Lower lobe of right lung (tissue), 2 donors: ENCODE measurements around the gene C17orf114.

Experiments
- ATAC-seq, 2 donors: fragments of 200-7000 bp; cut with Tn5 transposase; one replicate each; pipeline ENCODE4 v1.9.1; 2020 to 2022; ENCODE audit warnings: mild to moderate bottlenecking in 2 of 2, moderate library complexity in 2 of 2
- DNase-seq: peaks from one replicate; pipeline ENCODE4 v3.0.0-alpha.2; 2020
- H3K27ac ChIP-seq: fragments of 200-600 bp; one replicate; pipeline ENCODE4 v1.8.0; 2022
- H3K27me3 ChIP-seq: fragments of 200-600 bp; one replicate; pipeline ENCODE4 v1.8.0; 2022; ENCODE audit warnings: low read depth
- H3K36me3 ChIP-seq: fragments of 200-600 bp; one replicate; pipeline ENCODE4 v1.8.0; 2022; ENCODE audit warnings: mild to moderate bottlenecking
- H3K4me1 ChIP-seq: fragments of 200-600 bp; one replicate; pipeline ENCODE4 v1.8.0; 2022
- H3K4me3 ChIP-seq: fragments of 200-600 bp; one replicate; pipeline ENCODE4 v1.8.0; 2022; ENCODE audit warnings: mild to moderate bottlenecking
- H3K9me3 ChIP-seq: fragments of 200-600 bp; one replicate; pipeline ENCODE4 v1.8.0; 2022
- CTCF ChIP-seq: fragments of 200-600 bp; IDR thresholded peaks from one replicate; pipeline ENCODE4 v1.8.0; 2022; ENCODE audit warnings: antibody characterized with exemption, mild to moderate bottlenecking
- intact Hi-C: fragments of 100-400 bp; cut with DNase I; formaldehyde crosslinking; loops from one replicate; pipeline ENCODE4 v1.11.0; 2022
- donor health status: DM: no; HTN: yes; CAD: no; lungs with severe emphysema.

The C17orf114 gene

GRCh38 chr17:4811471-4811870 is 9.3 kb upstream of the C17orf114 start:
- intact Hi-C loops, result no loop called here
- H3K9me3 ChIP-seq, result no peaks in the 10 kb centered on the region
- TF ChIP-seq CTCF, result no peak
- no peak overlapping the region for H3K4me3 ChIP-seq
- H3K27me3 ChIP-seq, result no peaks in the 10 kb centered on the region
- DNase-seq (no peak), ATAC-seq (no peak)
- peaks cover 50% of the 10 kb centered on the region for H3K36me3 ChIP-seq
- no peak overlapping the region for H3K27ac ChIP-seq
- H3K4me1 ChIP-seq, result peaks cover 11% of the 10 kb centered on the region

GRCh38 chr17:4810696-4811290 is 8.7 kb upstream of the C17orf114 start:
- DNase-seq (no peak), ATAC-seq (no peak)
- TF ChIP-seq CTCF, result no peak
- no peaks in the 10 kb centered on the region for H3K27me3 ChIP-seq
- peaks cover 18% of the 10 kb centered on the region for H3K4me1 ChIP-seq
- no peaks in the 10 kb centered on the region for H3K9me3 ChIP-seq
- no peak overlapping the region for H3K4me3 ChIP-seq
- no peak overlapping the region for H3K27ac ChIP-seq
- intact Hi-C loops, result no loop called here
- peaks cover 44% of the 10 kb centered on the region for H3K36me3 ChIP-seq

GRCh38 chr17:4808378-4808767 is 6.2 kb upstream of the C17orf114 start:
- intact Hi-C loops, result no loop called here
- H3K9me3 ChIP-seq, result no peaks in the 10 kb centered on the region
- peaks cover 18% of the 10 kb centered on the region for H3K4me1 ChIP-seq
- TF ChIP-seq CTCF, result no peak
- peaks cover 27% of the 10 kb centered on the region for H3K36me3 ChIP-seq
- peak overlapping the region; percentile 89 for H3K4me3 ChIP-seq
- ATAC-seq (no peak), DNase-seq (no peak)
- no peaks in the 10 kb centered on the region for H3K27me3 ChIP-seq
- no peak overlapping the region for H3K27ac ChIP-seq

GRCh38 chr17:4807605-4808377 is 5.7 kb upstream of the C17orf114 start:
- Histone ChIP-seq H3K27me3 (no peaks in the 10 kb centered on the region), H3K27ac (peak overlapping the region; percentile 79), H3K4me1 (peaks cover 18% of the 10 kb centered on the region), H3K4me3 (peak overlapping the region; percentile 89), H3K36me3 (peaks cover 27% of the 10 kb centered on the region), H3K9me3 (no peaks in the 10 kb centered on the region)
- intact Hi-C loops, result no loop called here
- DNase-seq (no peak), ATAC-seq (peak; percentile 10 to 35)
- no peak for TF ChIP-seq CTCF

- no peaks in the 10 kb centered on the region for H3K9me3 ChIP-seq
- intact Hi-C loops, result no loop called here
- H3K36me3 ChIP-seq, result peaks cover 27% of the 10 kb centered on the region
- peak within 1 kb of the TSS; percentile 89 for H3K4me3 ChIP-seq
- H3K27me3 ChIP-seq, result no peaks in the 10 kb centered on the region
- ATAC-seq, result peak; percentile 99 to 100
- peak within 1 kb of the TSS; percentile 79 for H3K27ac ChIP-seq
- TF ChIP-seq CTCF, result no peak
- peaks cover 18% of the 10 kb centered on the region for H3K4me1 ChIP-seq
- peak; percentile 93 for DNase-seq
These were observed 4.9 kb upstream of the C17orf114 start, which contains the start of gene PLD2 for GRCh38 chr17:4806777-4807604. Gene PLD2, plus strand, starts transcription at chr17:4807152. Its CDS starts 621 bp downstream, at chr17:4807773.
